Lung microvascular endothelial cell (primary cell): ENCODE results near the gene CNTNAP2. TPM values are rescaled to one million over a fixed set of nuclear protein-coding genes. Genes with fewer than 3 reads are reported as not detected.

Experiments used
- DNase-seq, 2 donors: peaks; one replicate each; pipeline versions ENCODE4 v3.0.0 to v3.0.0-alpha.2; 2010; ENCODE audit warnings: low read depth in 2 of 2
- total RNA-seq: library from RNA; depleted of rRNA; stranded (reverse); fragments of >200 nt; gene quantifications from 2 replicates; pipeline ENCODE4 v1.2.1, GENCODE V29; 2014

The CNTNAP2 gene
- total RNA-seq, 1 donor from 2014 or later, result under 0.01 TPM

DNA sequence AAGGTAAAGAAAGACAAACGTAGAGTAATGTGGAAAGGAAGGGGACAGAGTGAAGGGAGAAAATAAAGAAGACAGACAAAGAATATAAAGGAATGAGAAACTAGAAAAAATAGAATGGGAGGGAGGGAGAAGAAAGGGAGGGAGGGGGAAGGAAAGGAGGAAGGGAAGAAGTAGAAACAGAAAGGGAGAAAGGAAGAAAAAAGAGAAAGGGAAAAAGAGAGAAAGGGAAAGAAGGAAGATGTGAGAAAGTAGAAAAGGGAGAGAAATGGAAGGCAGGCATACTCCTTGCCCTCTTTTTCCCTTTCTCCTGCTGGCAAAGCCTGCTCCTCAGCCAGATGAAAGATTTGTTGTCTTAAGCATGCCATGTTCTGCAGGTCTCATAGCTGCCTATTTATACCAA is 1336.2 kb downstream of the CNTNAP2 start:
- no peak for DNase-seq

DNA sequence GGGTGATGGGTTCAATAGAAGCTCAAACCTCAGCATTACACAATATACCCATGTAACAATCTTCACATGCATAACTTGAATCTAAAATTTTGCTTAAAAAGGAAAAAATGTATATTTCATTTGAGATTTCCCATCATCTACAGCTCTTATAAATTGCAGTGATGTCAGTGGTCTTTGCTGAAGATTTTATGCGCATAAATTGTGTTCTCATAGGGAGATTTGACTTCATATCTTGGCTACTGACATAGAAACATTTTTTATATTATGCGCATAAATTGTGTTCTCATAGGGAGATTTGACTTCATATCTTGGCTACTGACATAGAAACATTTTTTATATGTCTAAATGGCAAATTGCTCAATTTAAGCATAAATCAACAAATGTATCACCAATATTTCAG is 1348.6 kb downstream of the CNTNAP2 start:
- no peak for DNase-seq

DNA sequence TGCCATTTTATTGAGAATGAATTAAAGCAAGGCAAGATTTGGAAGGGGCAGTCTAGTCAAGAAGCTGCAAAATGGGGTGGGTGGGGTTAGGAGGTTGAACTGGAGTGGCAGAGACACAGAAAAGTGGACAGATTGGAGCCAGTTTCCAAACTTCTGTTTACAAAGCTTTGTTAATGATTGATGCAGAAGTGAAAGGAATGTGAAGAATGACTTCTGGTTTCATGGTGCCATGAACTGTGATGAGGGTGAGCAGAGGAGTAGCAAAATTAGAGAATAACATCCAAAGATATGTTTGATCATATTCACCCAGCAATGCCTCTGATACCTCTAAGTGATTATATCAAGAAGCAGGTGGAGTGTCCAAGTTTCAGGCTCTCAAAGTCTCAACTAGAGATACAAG is 1356.0 kb downstream of the CNTNAP2 start:
- no peak for DNase-seq

DNA sequence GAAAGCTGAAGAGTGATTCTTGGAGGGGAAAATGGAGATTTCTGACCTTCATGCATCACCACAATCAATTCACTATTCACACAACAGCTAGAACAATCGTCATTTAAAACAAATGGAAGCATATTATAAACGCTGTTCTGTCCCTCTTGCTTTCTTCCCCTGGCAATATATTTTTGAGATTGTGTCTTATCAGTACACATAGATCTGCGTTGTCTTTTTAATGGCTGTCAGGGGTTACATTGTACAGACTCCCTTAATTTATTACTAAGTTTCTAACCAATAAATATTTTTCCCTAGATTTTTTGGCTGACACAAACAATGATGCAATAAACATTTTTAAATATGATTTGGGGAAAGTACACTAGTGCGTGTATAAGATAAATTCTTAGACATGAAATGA is 1358.3 kb downstream of the CNTNAP2 start:
- DNase-seq, result no peak

DNA sequence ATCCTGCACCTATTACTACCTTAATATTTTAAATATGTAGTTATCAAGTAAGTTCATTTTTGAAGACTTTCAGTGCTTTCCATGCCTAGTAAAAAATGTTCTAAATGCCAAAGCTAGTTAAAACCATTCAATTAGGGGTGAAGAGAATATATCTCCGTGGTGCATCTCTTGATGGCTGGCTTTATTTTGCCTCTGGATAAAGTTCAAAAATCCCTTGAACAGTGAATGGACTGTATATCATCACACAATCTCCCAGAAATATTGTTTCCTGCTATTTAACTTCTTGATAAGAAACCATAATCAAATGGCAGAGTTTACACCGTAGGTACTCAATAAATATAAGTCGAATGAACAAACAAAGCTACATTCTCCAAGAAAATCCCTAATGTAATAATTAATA is 1360.9 kb downstream of the CNTNAP2 start:
- DNase-seq, result no peak

DNA sequence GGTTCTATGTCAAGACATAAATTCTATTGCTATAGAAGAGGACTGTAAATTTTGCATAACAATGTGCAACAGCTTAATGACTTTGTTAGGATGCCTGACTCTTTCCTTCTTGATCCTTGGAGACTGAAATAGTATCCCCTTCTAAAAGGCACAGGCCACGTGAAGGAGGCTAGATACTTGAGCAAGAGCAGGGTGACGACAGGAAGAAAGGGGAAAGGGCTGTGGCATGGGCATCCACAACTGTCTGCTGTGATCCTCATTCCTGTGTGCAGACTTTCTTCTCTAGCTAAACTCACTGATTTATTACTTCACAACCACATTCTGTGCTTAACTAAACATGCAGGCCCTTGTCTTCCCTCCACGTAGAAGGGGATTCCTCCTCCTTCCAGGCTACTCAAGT is 1362.2 kb downstream of the CNTNAP2 start:
- no peak for DNase-seq

DNA sequence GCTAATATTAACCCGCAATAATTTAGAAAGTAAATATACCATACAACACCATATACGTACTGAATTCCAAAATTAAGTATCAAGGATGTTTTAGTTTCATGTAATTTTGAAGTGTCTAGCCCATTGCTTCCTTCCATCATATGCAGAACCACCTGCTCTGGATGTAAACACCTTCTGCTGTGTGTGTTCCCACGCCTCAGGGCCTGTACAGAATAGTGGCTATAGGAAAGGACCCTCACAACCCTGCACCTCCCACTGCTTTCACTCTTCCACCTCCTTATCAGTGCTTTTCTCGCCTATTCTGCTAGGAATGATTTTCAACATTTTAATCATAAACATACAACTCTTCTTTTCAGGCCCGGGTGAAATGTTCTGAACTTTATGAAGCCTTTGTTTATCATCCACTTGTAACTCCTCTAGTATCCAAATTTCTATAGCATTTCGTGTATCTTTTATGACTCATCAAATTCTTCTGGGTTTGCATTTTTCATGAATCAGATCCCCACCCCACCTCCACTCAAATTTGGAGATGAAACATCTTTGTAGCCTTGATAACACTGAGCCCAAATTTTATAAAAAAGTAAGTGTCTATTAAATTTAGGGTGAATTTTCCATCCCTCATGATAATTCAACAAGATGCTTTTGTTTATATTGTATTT is 1367.2 kb downstream of the CNTNAP2 start:
- DNase-seq, result no peak

DNA sequence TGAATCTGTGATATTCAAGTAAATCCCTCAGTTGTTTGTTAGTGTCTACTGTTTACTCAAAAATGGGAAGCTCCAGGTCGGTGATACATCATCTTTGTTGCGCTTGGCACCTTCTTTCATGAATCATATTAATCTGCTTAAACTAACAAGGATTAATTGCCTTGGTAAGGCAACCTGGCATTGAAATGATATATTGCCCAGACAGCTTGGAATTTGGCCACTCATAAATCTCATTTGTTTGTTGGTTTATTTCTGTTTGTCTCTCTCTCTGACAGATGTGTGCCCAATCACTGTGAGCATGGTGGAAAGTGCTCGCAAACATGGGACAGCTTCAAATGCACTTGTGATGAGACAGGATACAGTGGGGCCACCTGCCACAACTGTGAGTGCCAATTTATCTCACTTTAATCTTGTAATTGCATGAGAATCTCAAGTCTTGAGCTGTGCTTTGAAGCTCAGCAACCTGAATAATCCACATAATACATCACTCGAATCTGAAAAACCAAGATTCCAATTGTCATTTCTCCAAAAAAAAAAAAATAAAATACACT is 1369.1 kb downstream of the CNTNAP2 start:
- DNase-seq, result no peak

DNA sequence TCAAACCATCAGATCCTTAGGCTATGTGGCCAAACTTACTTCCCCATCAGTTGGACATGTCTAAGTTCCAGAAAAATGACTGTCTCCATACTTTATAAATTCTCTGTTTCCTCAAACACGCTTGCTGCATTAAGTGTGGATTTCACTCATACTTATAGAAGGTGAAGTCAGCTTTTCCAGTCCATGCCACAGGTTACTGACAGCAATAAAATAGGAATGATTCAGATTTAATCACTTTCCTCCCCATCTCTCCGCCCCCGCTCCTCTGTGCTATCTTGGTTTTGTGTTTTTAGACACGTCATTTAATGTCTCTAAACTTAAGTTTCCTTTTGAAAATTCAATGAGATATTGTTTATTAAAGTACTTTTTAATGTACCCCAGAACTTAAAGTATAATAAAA is 1376.0 kb downstream of the CNTNAP2 start:
- no peak for DNase-seq

DNA sequence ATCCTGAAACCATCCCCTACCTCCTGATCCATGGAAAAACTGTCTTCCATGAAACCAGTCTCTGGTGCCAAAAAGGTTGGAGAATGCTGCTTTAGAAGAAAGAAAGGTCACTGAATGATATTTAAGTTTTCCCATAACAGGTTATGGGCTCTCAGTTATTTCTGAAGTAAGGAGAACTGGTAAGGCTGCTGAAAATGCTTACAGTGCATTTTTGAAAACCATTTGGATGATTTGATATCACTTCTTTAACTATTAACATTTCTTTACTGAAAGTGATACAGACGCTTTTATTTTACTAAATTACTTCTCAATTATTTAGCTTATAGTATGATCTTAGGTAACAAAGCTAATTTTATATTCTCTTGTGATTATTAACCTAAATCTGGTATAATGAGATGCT is 1379.6 kb downstream of the CNTNAP2 start:
- DNase-seq, result no peak

DNA sequence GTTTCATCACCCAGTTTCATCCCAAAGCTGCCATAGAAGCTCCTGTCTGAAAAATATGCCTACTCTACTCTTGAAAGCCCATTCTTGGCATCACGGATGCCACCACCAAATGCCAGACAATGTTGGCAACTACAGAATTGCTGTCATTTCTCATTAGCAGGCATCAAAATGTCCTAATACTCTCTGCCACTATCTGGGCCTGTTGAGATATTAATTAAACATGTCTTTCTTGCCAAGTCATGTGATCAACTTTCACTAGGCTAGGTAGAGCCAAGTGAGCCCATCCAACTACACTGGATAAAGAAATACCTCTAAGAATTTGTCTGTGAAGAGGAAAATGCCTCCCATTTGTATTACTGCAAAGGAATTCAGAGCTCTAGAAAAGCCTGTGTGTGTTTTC is 1380.6 kb downstream of the CNTNAP2 start:
- no peak for DNase-seq

DNA sequence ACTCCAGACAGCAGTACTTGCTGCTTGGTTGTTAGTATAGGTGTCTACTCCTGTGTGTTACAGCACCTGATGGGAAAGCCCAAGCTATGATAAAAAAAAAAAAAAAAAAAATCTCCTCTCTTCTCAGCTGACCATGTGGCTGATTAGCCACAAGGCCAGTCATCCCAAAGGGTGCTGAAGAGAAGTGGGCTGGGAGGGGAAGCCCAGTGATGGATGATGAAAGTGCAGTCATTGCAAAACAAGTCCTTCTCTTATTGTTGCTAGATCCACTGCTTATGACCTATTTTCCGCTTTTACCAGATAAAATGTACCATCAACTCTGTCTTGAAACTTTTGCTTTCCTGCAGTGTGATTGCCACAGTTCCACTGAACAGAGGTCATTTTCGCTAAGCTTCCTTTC is 1381.5 kb downstream of the CNTNAP2 start:
- no peak for DNase-seq

DNA sequence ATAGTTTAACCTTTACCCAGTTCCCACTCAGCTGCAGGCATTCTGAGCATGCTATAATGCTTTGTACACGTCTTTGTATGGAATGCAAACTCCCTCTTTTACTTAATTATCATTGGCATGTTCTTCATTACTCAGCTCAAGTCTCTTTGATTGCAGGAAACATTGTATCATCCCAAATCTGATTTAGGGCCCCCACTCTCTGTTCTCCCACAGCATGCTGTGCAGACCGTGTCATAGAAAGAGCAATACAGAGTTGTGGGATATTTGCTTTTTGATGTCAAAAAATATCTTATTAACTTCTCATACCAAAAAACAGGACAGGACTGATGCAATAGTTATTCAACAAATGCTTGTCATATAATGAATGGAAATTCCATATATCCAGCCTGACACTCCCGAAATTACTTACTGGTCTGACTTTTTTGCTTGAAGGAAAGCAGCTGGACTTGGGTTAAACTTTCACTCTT is 1392.5 kb downstream of the CNTNAP2 start:
- DNase-seq, result no peak

DNA sequence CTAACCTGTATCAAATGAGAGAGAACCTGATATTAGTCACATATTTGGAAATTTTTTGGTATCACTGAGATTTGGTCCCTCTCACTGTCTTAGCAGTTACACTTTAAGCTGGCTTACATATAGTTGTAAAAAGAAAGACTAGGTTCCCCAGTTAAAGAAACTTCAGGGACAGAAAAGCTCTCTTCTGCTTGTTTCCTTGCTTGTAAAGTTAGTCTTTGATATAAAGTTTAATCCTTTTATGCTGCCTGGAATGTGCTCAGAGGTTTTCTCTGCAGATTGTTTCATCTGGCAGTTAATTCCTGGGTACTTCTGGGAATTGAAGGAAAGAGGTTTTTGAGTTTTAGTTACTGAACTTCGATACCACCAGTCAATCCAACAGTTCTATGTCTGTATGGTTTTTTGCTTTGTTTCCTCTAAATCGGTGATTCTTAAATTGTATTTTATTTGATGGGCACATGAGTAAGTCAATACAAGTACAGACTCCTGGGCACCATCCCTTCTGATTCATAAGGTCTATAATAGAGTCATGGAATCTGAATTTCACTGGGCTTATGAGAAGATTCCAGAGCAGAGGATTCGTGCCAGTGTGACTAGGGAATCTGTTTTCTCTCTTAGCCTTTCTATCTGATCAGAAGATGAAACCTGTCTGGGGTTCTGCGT is 1393.1 kb downstream of the CNTNAP2 start:
- DNase-seq, result no peak

DNA sequence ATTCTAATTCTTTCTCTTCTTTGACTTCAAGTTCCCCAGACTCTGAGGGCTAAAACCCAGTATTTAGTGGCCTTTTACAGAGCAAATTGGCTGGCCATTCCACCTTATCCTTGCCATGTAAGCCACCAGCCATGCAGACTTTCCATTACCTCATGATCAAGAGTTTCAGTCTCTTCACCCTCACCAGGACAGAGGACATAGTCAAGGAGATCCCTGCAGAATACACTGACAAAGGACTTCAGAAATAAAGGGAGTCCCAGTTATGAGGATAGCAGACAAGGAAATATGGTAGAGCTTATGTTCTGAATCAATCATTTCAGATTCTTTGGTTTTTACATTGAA is 1393.6 kb downstream of the CNTNAP2 start:
- no peak for DNase-seq

DNA sequence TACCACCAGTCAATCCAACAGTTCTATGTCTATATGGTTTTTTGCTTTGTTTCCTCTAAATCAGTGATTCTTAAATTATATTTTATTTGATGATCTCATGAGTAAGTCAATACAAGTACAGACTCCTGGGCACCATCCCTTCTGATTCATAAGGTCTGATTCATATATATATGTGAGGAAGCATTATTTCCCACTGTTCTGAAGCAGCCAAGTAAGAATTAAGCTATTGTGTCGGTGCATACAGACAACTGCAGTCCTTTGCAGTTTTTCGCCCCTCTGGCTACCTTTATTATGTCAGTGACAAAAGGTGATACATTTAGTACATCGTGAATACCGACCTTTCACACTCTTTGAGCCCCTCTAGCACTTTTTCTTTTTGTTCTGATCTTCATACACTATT is 1394.3 kb downstream of the CNTNAP2 start:
- no peak for DNase-seq

DNA sequence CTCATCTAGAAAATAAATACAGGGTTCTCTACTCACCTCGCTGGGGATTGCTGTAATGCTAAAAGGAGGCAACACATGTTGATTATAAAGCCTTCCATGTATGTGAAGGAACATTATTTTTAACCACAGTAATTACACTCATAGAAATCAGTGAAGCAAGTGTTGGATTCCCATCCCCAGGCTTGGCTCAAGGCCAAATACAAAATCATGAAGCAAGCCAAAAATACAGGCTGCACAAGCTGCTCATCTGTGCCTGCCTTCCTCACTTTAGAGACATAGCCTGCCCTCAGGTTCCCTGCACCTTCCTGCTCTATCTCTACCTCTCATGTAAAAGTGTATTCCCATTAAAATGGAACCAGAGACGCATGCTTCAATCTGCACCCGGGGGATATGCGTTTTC is 1396.8 kb downstream of the CNTNAP2 start:
- no peak for DNase-seq

DNA sequence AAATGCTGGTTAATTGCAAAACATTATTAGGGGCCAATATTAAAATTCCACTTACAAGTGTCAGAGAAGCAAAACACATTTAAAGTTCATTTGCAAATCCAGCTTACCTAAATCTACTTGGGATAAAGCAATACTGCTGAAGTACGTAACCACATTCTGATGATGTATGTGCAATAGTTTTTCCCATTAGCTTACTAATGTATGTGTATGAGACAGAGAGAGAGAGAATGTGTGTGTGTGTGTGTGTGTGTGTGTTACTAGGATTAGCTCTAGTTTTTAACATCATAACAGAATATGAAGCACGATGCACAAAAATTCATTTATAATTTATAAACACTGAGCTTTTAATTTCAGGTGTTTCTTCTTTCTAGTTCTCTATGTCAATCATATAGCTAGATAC is 1399.8 kb downstream of the CNTNAP2 start:
- no peak for DNase-seq

DNA sequence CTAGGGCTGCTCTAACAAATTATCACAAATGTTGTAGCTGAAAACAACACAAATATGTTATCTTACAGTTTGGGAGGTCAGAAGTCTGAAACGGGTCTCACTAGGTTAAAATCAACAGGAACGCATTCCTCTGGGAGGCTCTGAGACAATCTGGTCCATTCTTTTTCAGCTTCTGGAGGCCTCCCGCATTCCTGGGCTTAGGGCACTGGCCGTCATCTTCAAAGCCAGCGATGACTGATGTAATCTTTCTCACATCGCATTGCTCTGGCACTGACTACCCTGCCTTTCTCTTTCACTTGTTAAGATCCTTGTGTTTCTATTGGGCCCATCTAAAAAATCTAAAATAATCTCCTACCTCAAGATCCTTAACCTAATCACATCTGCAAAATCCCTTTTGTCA is 1402.5 kb downstream of the CNTNAP2 start:
- no peak for DNase-seq

DNA sequence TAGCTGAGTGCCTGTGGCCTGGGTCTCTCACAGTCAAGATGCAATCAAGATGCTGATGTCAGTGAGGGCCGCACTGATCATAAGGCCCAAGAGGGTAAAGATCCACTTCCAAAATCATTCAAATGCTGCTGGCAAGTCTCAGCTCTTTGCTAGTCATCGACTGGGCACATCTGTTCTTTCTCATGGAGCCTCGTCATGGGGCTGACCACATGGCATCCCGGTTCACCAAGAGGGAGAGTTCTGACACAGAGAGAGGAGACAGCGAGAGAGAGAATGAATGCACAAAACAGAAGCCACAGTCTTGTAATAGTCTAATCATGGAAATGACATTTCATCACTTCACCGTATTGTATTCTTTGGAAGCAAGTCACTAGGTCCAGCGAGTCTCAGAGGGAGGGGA is 1406.5 kb downstream of the CNTNAP2 start:
- no peak for DNase-seq

DNA sequence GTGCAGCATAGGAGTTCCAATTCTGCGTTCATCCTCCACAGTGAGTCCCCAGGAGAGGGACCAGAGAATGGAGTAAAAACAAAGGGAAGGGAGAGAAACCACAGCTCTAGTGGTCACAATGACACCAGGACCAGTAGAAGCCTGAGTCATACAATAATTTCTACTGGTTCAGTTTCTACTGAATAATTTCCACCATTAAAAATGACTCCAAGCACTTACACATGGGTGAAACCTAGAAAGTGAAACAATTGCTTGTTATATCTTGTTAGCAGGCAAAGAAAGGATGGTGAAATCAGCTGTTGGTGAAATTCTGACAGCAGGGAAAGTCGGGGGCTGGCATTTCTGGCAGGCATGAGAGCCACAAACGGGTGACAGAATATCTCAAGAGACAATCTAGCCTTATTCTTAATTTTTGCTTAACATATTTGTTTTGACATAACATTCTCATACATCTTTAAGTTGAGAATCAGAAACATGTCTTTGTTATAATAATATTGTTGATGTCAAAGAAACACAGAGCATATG is 1408.2 kb downstream of the CNTNAP2 start:
- no peak for DNase-seq

DNA sequence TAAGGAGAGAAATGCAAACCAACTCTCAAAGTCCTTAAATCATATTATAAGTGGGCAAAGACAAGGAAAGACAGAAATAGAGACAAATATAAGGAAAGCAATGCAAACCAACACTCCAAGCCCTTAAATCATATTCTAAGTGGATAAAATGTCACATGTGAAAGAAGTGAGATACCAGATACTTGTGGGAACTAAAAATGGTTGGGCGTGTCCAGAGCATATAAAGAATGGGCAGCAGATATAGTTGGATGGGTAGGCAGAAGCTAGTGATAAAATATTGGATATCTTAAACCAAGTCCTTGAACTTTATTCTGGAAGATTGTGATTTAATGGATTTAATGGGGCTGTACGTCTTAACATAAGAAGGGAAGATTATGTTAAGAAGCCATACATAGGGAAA is 1408.7 kb downstream of the CNTNAP2 start:
- DNase-seq, result no peak

DNA sequence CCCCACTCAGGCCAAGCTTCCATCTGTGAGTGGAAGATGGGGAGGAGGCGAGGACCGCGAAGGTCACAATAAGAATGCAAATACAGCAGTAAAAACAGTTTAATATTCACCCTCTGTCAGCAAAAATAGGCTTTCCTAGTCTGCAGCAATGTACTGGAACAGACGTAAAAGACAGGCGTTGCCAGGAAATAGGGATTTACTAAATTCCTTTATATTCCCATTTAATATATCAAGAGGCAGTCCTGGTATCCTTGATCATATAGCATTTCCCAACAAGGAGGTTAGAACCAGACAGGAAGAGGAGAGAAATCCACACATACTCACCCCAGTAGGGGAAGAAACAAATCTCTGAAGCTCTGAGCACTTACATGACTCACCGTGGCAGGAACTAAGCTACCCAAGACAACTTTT is 1419.1 kb downstream of the CNTNAP2 start:
- DNase-seq, result no peak
